Transverse colon (tissue), 4 donors: ENCODE measurements around the gene FFAR3. TPM values are rescaled to one million over a fixed set of nuclear protein-coding genes. Genes with fewer than 3 reads are reported as not detected.

Source experiments
- DNase-seq: peaks from one replicate; pipeline ENCODE4 v3.0.0-alpha.2; 2019
- H3K27ac ChIP-seq, 4 donors: fragments of 200-600 bp; sonication (generic); 2 replicates each; pipeline ENCODE4 v1.5.1; 2016 to 2018; ENCODE audit warnings: inconsistent platforms in 4 of 4
- H3K27me3 ChIP-seq: fragments of 200-600 bp; sonication (generic); 2 replicates; pipeline ENCODE4 v1.5.1; 2017; ENCODE audit warnings: inconsistent platforms
- H3K36me3 ChIP-seq, 4 donors: fragments of 200-600 bp; sonication (generic); 2 replicates each; pipeline ENCODE4 v1.5.1; 2017 to 2019; ENCODE audit warnings: inconsistent platforms in 4 of 4
- H3K4me1 ChIP-seq, 4 donors: fragments of 200-600 bp; sonication (generic); 2 replicates each; pipeline ENCODE4 v1.5.1; 2017 to 2020; ENCODE audit warnings: inconsistent platforms in 4 of 4
- H3K4me3 ChIP-seq, 4 donors: fragments of 200-600 bp; sonication (generic); 1 replicate in 1 of 4; 2 replicates in 3 of 4; pipeline versions ENCODE4 v1.5.1 to v1.6.1; 2017 to 2019; ENCODE audit warnings: inconsistent platforms in 4 of 4
- H3K9me3 ChIP-seq, 2 donors: fragments of 200-600 bp; sonication (generic); 2 replicates each; pipeline ENCODE4 v1.5.1; 2017 to 2019; ENCODE audit warnings: inconsistent platforms in 2 of 2
- EP300 ChIP-seq: sonication (generic); formaldehyde crosslinking; IDR thresholded peaks from one replicate; pipeline ENCODE4 v1.6.1; 2017; ENCODE audit warnings: antibody characterized with exemption, low read depth
- POLR2A ChIP-seq: fragments of 450-650 bp; IDR thresholded peaks from one replicate; pipeline ENCODE4 v1.6.1; 2016; ENCODE audit warnings: antibody characterized with exemption, mild to moderate bottlenecking, moderate library complexity
- POLR2AphosphoS5 ChIP-seq, 3 donors: sonication (generic); formaldehyde crosslinking; IDR thresholded peaks; one replicate each; pipeline ENCODE4 v1.6.1; 2016; ENCODE audit warnings: antibody characterized with exemption in 3 of 3
- WGBS, 2 donors: methylation state at CpG; one replicate each; pipeline ENCODE4 v1.1.5; 2018; ENCODE audit warnings: low coverage in 1 of 2; 5-methylcytosine and 5-hydroxymethylcytosine counted together
- in situ Hi-C, 4 donors: fragments of 200-750 bp; cut with MboI; loops; one replicate each; pipeline versions ENCODE4 v1.15.0 to v1.15.1; 2017; ENCODE audit warnings: low sequenced_read_pairs in 3 of 4, low pct_ligation_motif_present in 1 of 4, low pct_unique_long_range_greater_than_20kb in 1 of 4
- intact Hi-C: fragments of 100-400 bp; cut with DNase I; formaldehyde crosslinking; loops from one replicate; pipeline ENCODE4 v1.15.1; 2023; ENCODE audit warnings: low total_unique reads
- total RNA-seq, 4 donors: library from RNA; depleted of rRNA; stranded (reverse); fragments of >200 nt; gene quantifications; one replicate each; pipeline ENCODE4 v1.1.0, GENCODE V29; 2016
- TF ChIP-seq, protein P1 (sequence below), 5 experiments: fragments of 200-600 bp in 3 of 5; fragments of 450-650 bp in 2 of 5; sonication (generic) in 3 of 5; IDR thresholded peaks; 1 replicate in 2 of 5; 2 replicates in 3 of 5; pipeline ENCODE4 v1.5.1; 2016 to 2017; ENCODE audit warnings: antibody characterized with exemption in 5 of 5, inconsistent platforms in 3 of 5, mild to moderate bottlenecking in 2 of 5, moderate library complexity in 1 of 5

Gene FFAR3
- total RNA-seq, 4 donors from 2014 or later = 0.27 TPM; not detected in 3

DNA sequence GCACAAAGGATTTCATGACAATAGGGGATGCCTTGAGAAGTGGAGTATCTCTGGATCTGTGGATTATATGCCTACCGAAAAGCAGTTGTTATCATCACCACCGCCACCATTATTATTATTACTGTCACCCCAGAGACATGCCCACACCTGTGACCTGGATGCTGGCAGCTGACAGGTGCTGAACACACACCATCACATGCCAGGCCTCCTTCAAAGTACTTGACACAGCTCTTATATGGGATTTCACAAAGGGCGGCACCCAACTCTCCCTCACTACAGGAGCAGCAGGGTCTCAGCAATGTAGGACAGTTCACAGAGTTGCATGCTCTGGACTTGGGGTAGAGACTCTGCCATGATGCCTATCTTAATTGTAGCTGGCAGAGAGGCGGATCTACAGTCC is 7.0 kb downstream of the FFAR3 start:
- Histone ChIP-seq H3K4me3 (no peak overlapping the region), H3K27ac (no peak overlapping the region), H3K4me1 (no peaks in the 10 kb centered on the region), H3K27me3 (no peaks in the 10 kb centered on the region), H3K9me3 (no peaks in the 10 kb centered on the region), H3K36me3 (no peaks in the 10 kb centered on the region)
- 92% methylated on average over 4 of the region's 4 CpGs; no CpG with 5 or more reads in 1 of the 2 donors for WGBS, 2 donors
- no peak for DNase-seq
- in situ Hi-C loops (loop anchor here in 1 of 4 donors (25.0 kb wide), 1 partner anchor 97 kb away; no protein-coding TSS in a partner anchor), intact Hi-C loops (no loop called here)
- TF ChIP-seq POLR2A (no peak), POLR2AphosphoS5 (IDR thresholded peaks at IDR 0.05) (no peak), EP300 (no peak)
- TF ChIP-seq, protein P1, sequence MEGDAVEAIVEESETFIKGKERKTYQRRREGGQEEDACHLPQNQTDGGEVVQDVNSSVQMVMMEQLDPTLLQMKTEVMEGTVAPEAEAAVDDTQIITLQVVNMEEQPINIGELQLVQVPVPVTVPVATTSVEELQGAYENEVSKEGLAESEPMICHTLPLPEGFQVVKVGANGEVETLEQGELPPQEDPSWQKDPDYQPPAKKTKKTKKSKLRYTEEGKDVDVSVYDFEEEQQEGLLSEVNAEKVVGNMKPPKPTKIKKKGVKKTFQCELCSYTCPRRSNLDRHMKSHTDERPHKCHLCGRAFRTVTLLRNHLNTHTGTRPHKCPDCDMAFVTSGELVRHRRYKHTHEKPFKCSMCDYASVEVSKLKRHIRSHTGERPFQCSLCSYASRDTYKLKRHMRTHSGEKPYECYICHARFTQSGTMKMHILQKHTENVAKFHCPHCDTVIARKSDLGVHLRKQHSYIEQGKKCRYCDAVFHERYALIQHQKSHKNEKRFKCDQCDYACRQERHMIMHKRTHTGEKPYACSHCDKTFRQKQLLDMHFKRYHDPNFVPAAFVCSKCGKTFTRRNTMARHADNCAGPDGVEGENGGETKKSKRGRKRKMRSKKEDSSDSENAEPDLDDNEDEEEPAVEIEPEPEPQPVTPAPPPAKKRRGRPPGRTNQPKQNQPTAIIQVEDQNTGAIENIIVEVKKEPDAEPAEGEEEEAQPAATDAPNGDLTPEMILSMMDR (IDR thresholded peaks at IDR 0.05) = no peak

DNA sequence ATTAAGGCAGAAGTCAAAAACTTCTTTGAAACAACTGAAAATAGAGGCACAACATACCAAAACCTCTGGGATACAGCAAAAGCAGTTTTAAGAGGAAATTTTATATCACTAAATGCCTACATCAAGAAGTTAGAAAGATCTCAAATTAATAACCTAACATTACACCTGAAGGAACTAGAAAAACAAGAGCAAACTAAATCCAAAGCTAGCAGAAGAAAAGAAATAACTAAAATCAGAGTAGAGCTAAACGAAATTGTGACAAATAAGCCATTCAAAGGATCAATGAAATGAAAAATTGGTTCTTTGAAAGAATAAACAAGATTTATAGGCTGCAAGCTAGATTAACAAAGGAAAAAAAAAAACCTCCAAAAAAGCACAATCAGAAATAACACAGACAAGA is 10.1 kb downstream of the FFAR3 start:
- Histone ChIP-seq H3K4me1 (no peaks in the 10 kb centered on the region), H3K9me3 (no peaks in the 10 kb centered on the region), H3K36me3 (no peaks in the 10 kb centered on the region), H3K27me3 (no peaks in the 10 kb centered on the region), H3K27ac (no peak overlapping the region), H3K4me3 (no peak overlapping the region)
- DNase-seq = no peak
- TF ChIP-seq, protein P1 (IDR thresholded peaks at IDR 0.05) = no peak
- no peak for TF ChIP-seq POLR2A
- no peak for TF ChIP-seq POLR2AphosphoS5 (IDR thresholded peaks at IDR 0.05)
- no peak for TF ChIP-seq EP300
- intact Hi-C loops (no loop called here), in situ Hi-C loops (loop anchor here in 1 of 4 donors (25.0 kb wide), 1 partner anchor 94 kb away; no protein-coding TSS in a partner anchor)
- 40 to 50% methylated on average over 1 of the region's 1 CpG for WGBS, 2 donors

DNA sequence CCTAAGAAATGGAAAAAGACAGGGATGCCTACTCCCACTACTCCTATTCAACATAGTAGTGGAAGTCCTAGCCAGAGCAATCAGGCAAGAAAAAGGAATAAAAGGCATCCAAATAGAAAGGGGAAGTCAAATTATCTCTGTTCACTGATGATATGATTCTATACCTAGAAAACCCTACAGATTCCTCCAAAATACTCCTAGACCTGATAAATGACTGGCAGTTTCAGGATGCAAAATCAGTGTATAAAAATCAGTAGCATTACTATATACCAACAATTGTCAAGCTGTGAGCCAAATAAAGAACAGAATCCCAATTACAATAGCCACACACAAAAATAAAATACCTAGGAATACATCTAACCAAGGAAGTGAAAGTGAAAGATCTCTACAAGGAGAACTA is 11.3 kb downstream of the FFAR3 start:
- H3K9me3 ChIP-seq = no peaks in the 10 kb centered on the region
- in situ Hi-C loops (loop anchor here in 1 of 4 donors (25.0 kb wide), 1 partner anchor 93 kb away; no protein-coding TSS in a partner anchor), intact Hi-C loops (no loop called here)

DNA sequence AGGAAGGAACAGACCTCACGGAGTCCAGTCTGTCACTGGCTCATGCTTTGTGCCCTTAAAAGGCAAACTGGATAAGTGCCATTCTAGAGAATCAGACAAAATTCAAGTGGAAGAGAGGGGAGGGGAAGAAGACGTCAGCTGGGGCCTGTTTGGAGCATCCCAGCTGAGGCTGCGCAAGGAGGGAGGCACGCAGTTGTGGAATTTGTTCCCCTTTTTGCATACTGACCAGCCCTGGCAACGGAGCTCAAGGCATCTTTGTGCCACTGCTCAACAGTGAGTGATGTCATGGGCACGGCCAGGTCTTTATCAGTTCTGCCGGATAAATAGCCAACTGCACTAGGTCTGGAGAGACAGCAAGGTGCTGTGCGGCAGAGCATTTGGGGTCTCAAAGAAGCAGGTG is 12.5 kb downstream of the FFAR3 start, which contains the start of gene GPR42:
TSS of gene GPR42 (plus strand) at position 347 of the 400 bp plus-strand sequence. CDS start 292 bp downstream, outside the sequence.
- Histone ChIP-seq H3K4me3 (no peak within 1 kb of the TSS), H3K27ac (no peak within 1 kb of the TSS), H3K27me3 (no peaks in the 10 kb centered on the region), H3K9me3 (no peaks in the 10 kb centered on the region), H3K36me3 (no peaks in the 10 kb centered on the region), H3K4me1 (no peaks in the 10 kb centered on the region)
- 64 to 100% methylated on average over 2 to 5 of the region's 8 CpGs for WGBS, 2 donors
- TF ChIP-seq EP300 (no peak), POLR2AphosphoS5 (IDR thresholded peaks at IDR 0.05) (no peak), POLR2A (no peak)
- TF ChIP-seq, protein P1 (IDR thresholded peaks at IDR 0.05) = no peak
- intact Hi-C loops = no loop called here
- in situ Hi-C loops = loop anchor here in 1 of 4 donors (25.0 kb wide), 1 partner anchor 92 kb away; no protein-coding TSS in a partner anchor
- no peak for DNase-seq

More for the DNA sequence above, 11.3 kb downstream of the FFAR3 start:
- no peak for DNase-seq
- TF ChIP-seq POLR2A (no peak), EP300 (no peak), POLR2AphosphoS5 (IDR thresholded peaks at IDR 0.05) (no peak)
- TF ChIP-seq, protein P1 (IDR thresholded peaks at IDR 0.05) = no peak
- H3K36me3 ChIP-seq = no peaks in the 10 kb centered on the region
- no peaks in the 10 kb centered on the region for H3K27me3 ChIP-seq
- H3K4me1 ChIP-seq = no peaks in the 10 kb centered on the region
- no peak overlapping the region for H3K4me3 ChIP-seq
- no peak overlapping the region for H3K27ac ChIP-seq
